Activated B cell treated with CpG ODN at 0.5 μM for 24 hours (primary cell): ENCODE measurements around the gene MB21D2. TPM values are rescaled to one million over a fixed set of nuclear protein-coding genes. Genes with fewer than 3 reads are reported as not detected.

Experiments used
- ATAC-seq: fragments of 200-7000 bp; cut with Tn5 transposase; one replicate; pipeline ENCODE4 v1.10.0; 2021; ENCODE audit warnings: low read depth, mild to moderate bottlenecking, moderate library complexity
- CTCF ChIA-PET: fragments of 350-600 bp; sonication (Branson Sonifier 250); formaldehyde crosslinking; loops from one replicate; lab custom pipeline; 2021; ENCODE audit warnings: antibody characterized with exemption; lab: Charles Lee
- POLR2A ChIA-PET: fragments of 350-600 bp; sonication (Branson Sonifier 250); formaldehyde crosslinking; loops from one replicate; lab custom pipeline; 2021; ENCODE audit warnings: antibody characterized with exemption; lab: Charles Lee
- DNase-seq: peaks from one replicate; pipeline ENCODE4 v3.0.0; 2022
- H3K27ac Mint-ChIP-seq: one replicate; pipeline ENCODE4 v1.8.0; 2020; ENCODE audit warnings: mixed read lengths
- H3K27me3 Mint-ChIP-seq: one replicate; pipeline ENCODE4 v1.8.0; 2021; ENCODE audit warnings: mixed read lengths
- H3K36me3 Mint-ChIP-seq: one replicate; pipeline ENCODE4 v1.8.0; 2021; ENCODE audit warnings: low read depth, mixed read lengths
- H3K4me1 Mint-ChIP-seq: one replicate; pipeline ENCODE4 v1.8.0; 2021; ENCODE audit warnings: mixed read lengths
- H3K4me3 Mint-ChIP-seq: one replicate; pipeline ENCODE4 v1.8.0; 2020; ENCODE audit warnings: mild to moderate bottlenecking, mixed read lengths
- H3K9me3 Mint-ChIP-seq: one replicate; pipeline ENCODE4 v1.8.0; 2020; ENCODE audit warnings: mixed read lengths
- CTCF ChIP-seq: fragments of 200-600 bp; IDR thresholded peaks from one replicate; pipeline ENCODE4 v1.8.0; 2022; ENCODE audit warnings: antibody characterized with exemption, mild to moderate bottlenecking
- intact Hi-C: fragments of 100-400 bp; cut with micrococcal nuclease; formaldehyde crosslinking; loops from one replicate; pipeline ENCODE4 v1.15.1; 2024
- total RNA-seq: library from RNA; stranded (reverse); gene quantifications from 2 replicates; pipeline ENCODE4 v1.2.3, GENCODE V29; 2022

MB21D2 gene
- total RNA-seq, 1 donor from 2014 or later = 0.09 TPM

GRCh38 chr3:192929755-192930547 is 12.3 kb upstream of the MB21D2 start:
- intact Hi-C loops = no loop called here
- Mint-ChIP-seq H3K36me3 (no peaks in the 10 kb centered on the region), H3K27ac (no peak overlapping the region), H3K27me3 (peaks cover 2% of the 10 kb centered on the region), H3K4me3 (no peak overlapping the region), H3K9me3 (peaks cover 2% of the 10 kb centered on the region), H3K4me1 (peaks cover 2% of the 10 kb centered on the region)
- TF ChIP-seq CTCF = no peak
- DNase-seq (no peak), ATAC-seq (no peak)
- ChIA-PET POLR2A (no interaction called here), CTCF (no interaction called here)

- Mint-ChIP-seq H3K9me3 (peaks cover 2% of the 10 kb centered on the region), H3K4me3 (no peak overlapping the region), H3K27ac (no peak overlapping the region), H3K27me3 (peaks cover 2% of the 10 kb centered on the region), H3K36me3 (no peaks in the 10 kb centered on the region), H3K4me1 (peaks cover 2% of the 10 kb centered on the region)
- CTCF ChIA-PET = no interaction called here
- POLR2A ChIA-PET = no interaction called here
- intact Hi-C loops = no loop called here
- no peak for TF ChIP-seq CTCF
- DNase-seq (no peak), ATAC-seq (no peak)
Measured at GRCh38 chr3:192929146-192929545, 11.5 kb upstream of the MB21D2 start.

GRCh38 chr3:192928720-192929119 is 11.1 kb upstream of the MB21D2 start:
- H3K9me3 Mint-ChIP-seq = peaks cover 2% of the 10 kb centered on the region
- DNase-seq (no peak), ATAC-seq (no peak)
- CTCF ChIA-PET = no interaction called here
- no peak overlapping the region for H3K4me3 Mint-ChIP-seq
- intact Hi-C loops = no loop called here
- no peak for TF ChIP-seq CTCF
- H3K27me3 Mint-ChIP-seq = peaks cover 2% of the 10 kb centered on the region
- POLR2A ChIA-PET = no interaction called here
- H3K27ac Mint-ChIP-seq = no peak overlapping the region
- peaks cover 2% of the 10 kb centered on the region for H3K4me1 Mint-ChIP-seq
- no peaks in the 10 kb centered on the region for H3K36me3 Mint-ChIP-seq

GRCh38 chr3:192928016-192928415 is 10.4 kb upstream of the MB21D2 start:
- peaks cover 2% of the 10 kb centered on the region for H3K27me3 Mint-ChIP-seq
- TF ChIP-seq CTCF = no peak
- peaks cover 2% of the 10 kb centered on the region for H3K9me3 Mint-ChIP-seq
- no peaks in the 10 kb centered on the region for H3K36me3 Mint-ChIP-seq
- POLR2A ChIA-PET = no interaction called here
- no peak overlapping the region for H3K4me3 Mint-ChIP-seq
- CTCF ChIA-PET = no interaction called here
- H3K27ac Mint-ChIP-seq = no peak overlapping the region
- intact Hi-C loops = no loop called here
- peaks cover 2% of the 10 kb centered on the region for H3K4me1 Mint-ChIP-seq
- no peak for DNase-seq
- ATAC-seq = no peak

GRCh38 chr3:192927016-192927415 is 9.4 kb upstream of the MB21D2 start:
- intact Hi-C loops = no loop called here
- Mint-ChIP-seq H3K27me3 (peaks cover 2% of the 10 kb centered on the region), H3K4me1 (peaks cover 2% of the 10 kb centered on the region), H3K36me3 (no peaks in the 10 kb centered on the region), H3K4me3 (no peak overlapping the region), H3K9me3 (peaks cover 2% of the 10 kb centered on the region), H3K27ac (no peak overlapping the region)
- DNase-seq (no peak), ATAC-seq (no peak)
- ChIA-PET CTCF (no interaction called here), POLR2A (no interaction called here)
- TF ChIP-seq CTCF = no peak
